Measurements from ENCODE around the gene GGA1. TPM values are rescaled to one million over a fixed set of nuclear protein-coding genes. Genes with fewer than 3 reads are reported as not detected.

GGA1 gene
- total RNA-seq, 3 donors from 2014 or later: 36.6 to 63.9 (median 54.7) TPM

- peak overlapping the region; percentile 48 to 93 for H3K27ac ChIP-seq
- H3K4me3 ChIP-seq: no peak overlapping the region
- peaks cover 0 to 18% of the 10 kb centered on the region in 2 donors for H3K4me1 ChIP-seq
- no peaks in the 10 kb centered on the region for H3K9me3 ChIP-seq
- intact Hi-C loops (cut with DNase I; ENCODE audit: low total_unique reads): no loop called here
- no peak for DNase-seq (ENCODE audit: low spot score in 2 of 2)
- H3K27me3 ChIP-seq: no peaks in the 10 kb centered on the region
- H3K36me3 ChIP-seq: no peaks in the 10 kb centered on the region
- TF ChIP-seq POLR2AphosphoS5 (IDR thresholded peaks at IDR 0.05) (no peak), POLR2A (IDR thresholded peaks at IDR 0.05) (no peak), CTCF (IDR thresholded peaks at IDR 0.05) (no peak)
These were observed 63.7 kb downstream of the GGA1 start for GRCh38 chr22:37672206-37672919.

GRCh38 chr22:37672920-37673455, 64.4 kb downstream of the GGA1 start:
- no peak overlapping the region for H3K4me3 ChIP-seq
- no peak for DNase-seq (ENCODE audit: low spot score in 2 of 2)
- peaks cover 0 to 24% of the 10 kb centered on the region in 2 donors for H3K4me1 ChIP-seq
- no peaks in the 10 kb centered on the region for H3K27me3 ChIP-seq
- peak overlapping the region; percentile 48 to 93 for H3K27ac ChIP-seq
- H3K36me3 ChIP-seq: no peaks in the 10 kb centered on the region
- TF ChIP-seq CTCF (IDR thresholded peaks at IDR 0.05) (no peak), POLR2A (IDR thresholded peaks at IDR 0.05) (no peak)
- intact Hi-C loops (cut with DNase I; ENCODE audit: low total_unique reads): no loop called here
- H3K9me3 ChIP-seq: no peaks in the 10 kb centered on the region

DNA sequence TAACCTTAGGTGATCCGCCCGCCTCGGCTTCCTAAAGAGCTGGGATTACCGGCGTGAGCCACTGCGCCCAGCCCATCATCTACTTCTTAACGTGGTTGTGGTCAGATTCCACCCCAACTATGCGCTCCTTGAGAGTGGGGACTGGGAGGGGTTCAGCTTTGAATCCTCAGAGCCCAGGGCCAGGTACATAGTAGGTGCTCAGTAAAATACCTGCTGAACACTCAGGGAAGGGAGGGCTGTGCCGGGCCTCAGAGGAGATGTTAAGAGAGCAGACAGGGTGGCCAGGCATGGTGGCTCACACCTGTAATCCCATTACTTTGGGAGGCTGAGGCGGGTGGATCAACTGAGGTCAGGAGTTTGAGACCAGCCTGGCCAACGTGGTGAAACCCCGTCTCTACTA, 65.6 kb downstream of the GGA1 start:
- H3K27ac ChIP-seq: peak overlapping the region; percentile 93 to 95
- H3K4me1 ChIP-seq: peaks cover 0 to 27% of the 10 kb centered on the region in 2 donors
- H3K9me3 ChIP-seq: no peaks in the 10 kb centered on the region
- H3K4me3 ChIP-seq: no peak overlapping the region
- no peaks in the 10 kb centered on the region for H3K36me3 ChIP-seq
- TF ChIP-seq POLR2AphosphoS5 (IDR thresholded peaks at IDR 0.05) (no peak), CTCF (IDR thresholded peaks at IDR 0.05) (no peak), POLR2A (IDR thresholded peaks at IDR 0.05) (no peak)
- intact Hi-C loops (cut with DNase I; ENCODE audit: low total_unique reads): no loop called here
- no peaks in the 10 kb centered on the region for H3K27me3 ChIP-seq
- DNase-seq (ENCODE audit: low spot score in 2 of 2): no peak

DNA sequence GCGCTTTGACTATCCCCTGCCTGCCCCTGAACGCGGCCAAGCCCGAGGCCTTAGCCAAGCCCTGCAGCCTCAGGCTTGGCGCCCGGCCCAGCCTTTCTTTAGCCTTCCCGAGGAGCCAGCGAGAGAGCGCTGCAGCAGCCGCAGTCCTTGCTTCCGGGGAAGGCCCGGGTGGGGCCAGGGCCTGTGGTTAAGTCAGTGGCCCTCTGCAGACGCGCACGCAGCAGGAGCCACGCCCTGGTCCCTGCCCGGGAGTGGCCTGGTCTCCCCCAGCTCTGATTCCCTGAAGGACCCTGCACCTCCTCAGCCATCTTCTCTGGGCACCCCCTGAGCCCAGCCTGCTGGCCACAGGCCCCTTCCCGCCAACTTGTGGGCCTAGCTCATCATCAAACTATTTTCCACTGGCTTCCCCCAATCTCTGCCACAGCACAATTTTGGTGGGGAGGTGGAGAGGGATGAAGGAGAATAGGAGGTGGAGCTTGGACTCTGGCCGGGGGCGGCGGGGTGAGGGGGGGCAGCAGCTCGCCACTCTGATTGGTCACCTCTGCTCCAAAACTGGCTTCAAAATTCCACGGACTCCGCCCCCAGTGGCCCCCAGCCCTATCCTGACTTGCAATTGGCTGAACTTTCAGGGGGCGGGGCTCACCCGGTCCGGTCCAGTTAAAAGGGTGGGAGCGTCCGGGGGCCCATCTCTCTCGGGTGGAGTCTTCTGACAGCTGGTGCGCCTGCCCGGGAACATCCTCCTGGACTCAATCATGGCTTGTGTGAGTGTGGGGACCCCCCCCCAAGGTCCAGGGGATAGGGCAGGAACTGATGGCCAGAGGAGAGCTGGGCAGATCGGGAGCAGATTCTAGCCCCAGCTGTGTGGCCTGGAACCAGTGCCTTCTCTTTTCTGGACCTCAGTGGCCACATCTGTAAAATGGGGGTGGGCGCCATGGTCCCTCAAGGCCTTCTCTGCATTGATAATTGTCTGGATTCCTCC, 66.6 kb downstream of the GGA1 start, which contains the start of gene LGALS1:
Gene LGALS1, plus strand, starts transcription at position 686 of the 979 bp plus-strand sequence. Its CDS starts 67 bp downstream, at position 753.
- intact Hi-C loops (cut with DNase I; ENCODE audit: low total_unique reads): no loop called here
- H3K4me1 ChIP-seq: peaks cover 0 to 27% of the 10 kb centered on the region in 2 donors

More for the DNA sequence above, 66.6 kb downstream of the GGA1 start, which contains the start of gene LGALS1:
- H3K27me3 ChIP-seq: no peaks in the 10 kb centered on the region
- H3K9me3 ChIP-seq: no peaks in the 10 kb centered on the region
- peak within 1 kb of the TSS; percentile 93 to 95 for H3K27ac ChIP-seq
- H3K4me3 ChIP-seq: peak within 1 kb of the TSS; percentile 53 to 80 (median 67)
- peak; percentile 88 to 96 for DNase-seq (ENCODE audit: low spot score in 2 of 2)
- TF ChIP-seq CTCF (IDR thresholded peaks at IDR 0.05) (no peak), POLR2AphosphoS5 (IDR thresholded peaks at IDR 0.05) (peak; percentile 52 to 65 (median 60))
- H3K36me3 ChIP-seq: no peaks in the 10 kb centered on the region

Measured in breast epithelium (tissue), 4 donors.